ENCODE data around the gene CYP4F11. TPM values are rescaled to one million over a fixed set of nuclear protein-coding genes. Genes with fewer than 3 reads are reported as not detected.
"Not testable (repeated sequence)": the region's sequence is repeated elsewhere in the genome, so short reads cannot be mapped to it uniquely, and the experiment has no call there.

Gene CYP4F11, protein sequence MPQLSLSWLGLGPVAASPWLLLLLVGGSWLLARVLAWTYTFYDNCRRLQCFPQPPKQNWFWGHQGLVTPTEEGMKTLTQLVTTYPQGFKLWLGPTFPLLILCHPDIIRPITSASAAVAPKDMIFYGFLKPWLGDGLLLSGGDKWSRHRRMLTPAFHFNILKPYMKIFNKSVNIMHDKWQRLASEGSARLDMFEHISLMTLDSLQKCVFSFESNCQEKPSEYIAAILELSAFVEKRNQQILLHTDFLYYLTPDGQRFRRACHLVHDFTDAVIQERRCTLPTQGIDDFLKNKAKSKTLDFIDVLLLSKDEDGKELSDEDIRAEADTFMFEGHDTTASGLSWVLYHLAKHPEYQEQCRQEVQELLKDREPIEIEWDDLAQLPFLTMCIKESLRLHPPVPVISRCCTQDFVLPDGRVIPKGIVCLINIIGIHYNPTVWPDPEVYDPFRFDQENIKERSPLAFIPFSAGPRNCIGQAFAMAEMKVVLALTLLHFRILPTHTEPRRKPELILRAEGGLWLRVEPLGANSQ
- polyA plus RNA-seq (2013, experiment 1 of 2) = not detected
- polyA plus RNA-seq (2013, experiment 2 of 2) = not detected

DNA sequence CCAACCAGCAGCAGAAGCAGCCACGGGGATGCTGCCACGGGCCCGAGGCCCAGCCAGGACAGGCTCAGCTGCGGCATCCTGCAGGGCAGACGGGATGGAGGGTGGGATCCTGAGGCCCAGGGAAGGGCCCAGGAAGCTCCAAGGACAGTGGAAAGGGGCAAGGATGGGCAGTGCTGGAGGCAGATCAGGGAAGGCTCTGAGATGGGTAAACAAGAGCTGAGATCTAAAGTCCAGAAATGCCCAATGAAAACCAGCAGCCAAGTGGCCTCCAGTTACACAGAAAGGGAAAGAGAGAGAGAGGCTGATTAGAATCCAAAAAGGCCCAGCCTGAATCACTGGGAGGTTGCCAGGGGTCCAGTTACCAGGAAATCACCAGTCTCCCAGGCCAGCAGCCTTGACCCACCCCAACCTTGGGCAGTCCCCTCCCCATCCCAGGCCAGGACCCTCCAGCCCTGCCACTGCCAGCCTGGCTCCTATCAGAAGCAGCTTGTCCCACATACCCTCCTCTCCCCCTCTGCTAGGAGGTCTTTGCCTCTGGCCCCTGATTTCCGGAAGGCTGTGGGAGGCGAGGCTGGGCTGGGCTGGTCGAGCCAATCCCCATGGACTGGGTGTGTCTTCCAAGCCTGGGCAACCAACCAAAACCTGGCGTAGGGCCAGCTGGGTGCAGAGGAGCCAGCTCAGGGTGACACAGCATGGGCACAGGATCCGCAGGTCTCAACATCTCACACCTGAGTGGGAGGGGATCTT is at the start of gene CYP4F11:
Gene CYP4F11 (minus strand): TSS at position 198 of the 747 bp plus-strand sequence. CDS start 121 bp downstream, at position 77.
- WGBS, 2 experiments (ENCODE audit: insufficient coverage in 2 of 2) = 61 to 64% methylated on average over 7 to 9 of the region's 10 CpGs
- H3K4me3 ChIP-seq (ENCODE audit: extremely low read depth, insufficient read depth, low read length, poor library complexity, severe bottlenecking) = no peak within 1 kb of the TSS
- H3K36me3 ChIP-seq (ENCODE audit: control insufficient read depth, insufficient read depth, low read length) = no peaks in the 10 kb centered on the region
- H3K9me3 ChIP-seq (ENCODE audit: control insufficient read depth, low read length) = peaks cover 69% of the 10 kb centered on the region
- H3K27ac ChIP-seq (ENCODE audit: low read depth, low read length, severe bottlenecking) = no peak within 1 kb of the TSS
- no peaks in the 10 kb centered on the region for H3K4me1 ChIP-seq (ENCODE audit: control insufficient read depth, insufficient read depth, low read length, poor library complexity, severe bottlenecking)

DNA sequence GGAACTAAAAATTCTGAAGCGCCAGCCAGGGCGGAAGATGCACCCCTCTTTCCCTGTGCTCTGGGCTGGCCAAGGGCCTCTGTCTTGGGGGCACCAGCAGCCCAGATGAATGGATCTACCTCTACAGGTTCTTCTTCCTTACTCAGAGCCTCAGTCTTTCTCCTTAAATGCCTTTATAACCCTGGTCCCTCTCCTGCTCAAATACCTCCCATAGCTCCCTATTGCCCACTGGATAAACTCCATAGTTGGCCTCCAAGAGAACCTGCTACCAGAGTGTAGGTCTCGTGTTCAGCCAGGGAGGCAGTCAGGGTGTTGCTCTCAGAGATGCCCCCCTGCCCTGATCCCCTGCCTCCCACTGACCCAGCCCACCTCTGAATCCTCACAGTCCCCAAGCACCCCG is 45.0 kb upstream of the CYP4F11 start:
- WGBS, 2 experiments (ENCODE audit: insufficient coverage in 2 of 2) = 60 to 66% methylated on average over 3 of the region's 4 CpGs
- H3K4me3 ChIP-seq (ENCODE audit: extremely low read depth, insufficient read depth, low read length, poor library complexity, severe bottlenecking) = no peak overlapping the region
- no peak overlapping the region for H3K27ac ChIP-seq (ENCODE audit: low read depth, low read length, severe bottlenecking)
- H3K36me3 ChIP-seq (ENCODE audit: control insufficient read depth, insufficient read depth, low read length) = no peaks in the 10 kb centered on the region
- peaks cover 46% of the 10 kb centered on the region for H3K9me3 ChIP-seq (ENCODE audit: control insufficient read depth, low read length)
- H3K4me1 ChIP-seq (ENCODE audit: control insufficient read depth, insufficient read depth, low read length, poor library complexity, severe bottlenecking) = no peaks in the 10 kb centered on the region

DNA sequence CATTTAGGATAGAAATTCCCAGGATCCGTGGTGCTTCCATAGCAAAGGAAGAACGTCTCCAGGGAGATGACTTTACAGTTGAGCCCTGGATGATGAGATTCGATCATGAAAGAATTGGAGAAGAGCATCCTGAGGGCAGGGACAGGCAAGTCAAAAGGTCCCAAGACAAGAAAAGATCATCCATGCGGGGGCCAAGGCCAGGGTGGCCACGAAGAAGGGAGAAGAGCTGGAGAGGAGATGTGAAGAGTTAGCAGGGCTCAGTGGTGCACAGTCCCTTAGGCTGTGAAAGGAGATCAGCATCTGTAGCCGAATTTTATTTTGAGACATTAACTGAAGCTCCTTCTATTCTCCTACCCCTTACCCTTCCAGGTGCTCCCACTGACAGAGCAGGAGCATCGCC is 43.4 kb upstream of the CYP4F11 start:
- H3K27ac ChIP-seq (ENCODE audit: low read depth, low read length, severe bottlenecking) = no peak overlapping the region
- H3K4me3 ChIP-seq (ENCODE audit: extremely low read depth, insufficient read depth, low read length, poor library complexity, severe bottlenecking) = no peak overlapping the region
- H3K9me3 ChIP-seq (ENCODE audit: control insufficient read depth, low read length) = peaks cover 43% of the 10 kb centered on the region
- H3K4me1 ChIP-seq (ENCODE audit: control insufficient read depth, insufficient read depth, low read length, poor library complexity, severe bottlenecking) = no peaks in the 10 kb centered on the region
- 35 to 37% methylated on average over 6 of the region's 7 CpGs for WGBS, 2 experiments (ENCODE audit: insufficient coverage in 2 of 2)
- no peaks in the 10 kb centered on the region for H3K36me3 ChIP-seq (ENCODE audit: control insufficient read depth, insufficient read depth, low read length)

DNA sequence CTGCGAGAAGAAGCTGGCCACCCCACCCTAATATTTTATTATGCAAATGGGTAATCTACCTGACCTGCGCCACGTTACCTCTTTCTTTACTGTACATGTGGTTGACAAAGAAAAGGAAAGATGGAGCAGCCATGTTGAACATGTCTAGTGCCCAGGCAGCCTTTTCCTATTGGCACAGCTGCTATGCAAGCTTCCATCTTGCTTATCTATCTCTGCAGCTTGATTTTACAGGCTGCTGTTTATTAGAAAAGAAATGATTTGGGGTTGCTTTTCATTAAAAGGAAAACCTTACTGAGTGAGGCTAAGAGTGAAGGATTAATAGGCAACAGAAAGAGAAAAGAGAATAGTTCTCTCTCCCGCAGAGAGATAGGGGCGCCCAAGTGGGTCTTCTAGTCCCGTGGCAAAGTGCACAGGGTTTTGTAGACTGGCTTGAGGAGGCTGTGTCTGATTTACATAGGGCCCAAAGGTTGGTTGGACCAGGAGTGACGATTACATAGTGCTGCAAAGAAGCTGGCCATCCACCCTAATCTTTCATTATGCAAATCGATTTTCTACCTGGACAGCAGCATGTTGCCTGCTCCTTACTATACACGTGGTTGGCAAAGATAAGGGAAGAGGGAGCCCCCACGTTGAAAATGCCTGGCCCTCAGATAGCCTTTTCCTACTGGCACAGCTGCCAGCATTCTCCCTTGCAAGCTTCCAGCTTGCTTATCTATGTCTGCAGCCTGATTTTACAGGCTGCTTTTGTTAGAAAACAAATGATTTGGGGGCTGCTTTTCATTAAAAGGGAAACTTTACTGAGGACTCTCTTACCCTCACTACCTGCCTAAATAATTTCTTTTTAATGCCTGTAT is 42.7 kb upstream of the CYP4F11 start:
- no peak overlapping the region for H3K27ac ChIP-seq (ENCODE audit: low read depth, low read length, severe bottlenecking)
- WGBS, 2 experiments (ENCODE audit: insufficient coverage in 2 of 2) = 9 to 33% methylated on average over 5 to 8 of the region's 10 CpGs

DNA sequence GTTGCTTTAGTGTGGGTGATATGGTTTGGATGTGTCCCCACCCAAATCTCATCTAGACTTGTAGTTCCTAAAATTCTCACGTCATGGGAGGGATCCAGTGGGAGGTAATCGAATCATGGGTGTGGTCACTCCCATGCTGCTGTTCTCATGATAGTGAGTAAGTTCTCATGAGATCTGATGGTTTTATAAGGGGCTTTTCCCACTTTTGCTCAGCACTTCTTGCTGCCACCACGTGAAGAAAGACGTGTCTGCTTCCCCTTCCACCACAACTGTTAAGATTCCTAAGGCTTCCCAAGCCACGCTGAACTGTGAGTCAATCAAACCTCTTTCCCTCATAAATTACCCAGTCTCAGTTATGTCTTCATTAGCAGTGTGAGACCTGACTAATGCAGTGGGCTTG is 40.5 kb upstream of the CYP4F11 start:
- H3K36me3 ChIP-seq (ENCODE audit: control insufficient read depth, insufficient read depth, low read length) = no peaks in the 10 kb centered on the region
- 33 to 38% methylated on average over 2 to 3 of the region's 5 CpGs for WGBS, 2 experiments (ENCODE audit: insufficient coverage in 2 of 2)
- no peak overlapping the region for H3K27ac ChIP-seq (ENCODE audit: low read depth, low read length, severe bottlenecking)

More for the DNA sequence above, 42.7 kb upstream of the CYP4F11 start:
- Histone ChIP-seq H3K9me3 (ENCODE audit: control insufficient read depth, low read length) (peaks cover 43% of the 10 kb centered on the region), H3K4me1 (ENCODE audit: control insufficient read depth, insufficient read depth, low read length, poor library complexity, severe bottlenecking) (no peaks in the 10 kb centered on the region), H3K36me3 (ENCODE audit: control insufficient read depth, insufficient read depth, low read length) (no peaks in the 10 kb centered on the region), H3K4me3 (ENCODE audit: extremely low read depth, insufficient read depth, low read length, poor library complexity, severe bottlenecking) (no peak overlapping the region)

DNA sequence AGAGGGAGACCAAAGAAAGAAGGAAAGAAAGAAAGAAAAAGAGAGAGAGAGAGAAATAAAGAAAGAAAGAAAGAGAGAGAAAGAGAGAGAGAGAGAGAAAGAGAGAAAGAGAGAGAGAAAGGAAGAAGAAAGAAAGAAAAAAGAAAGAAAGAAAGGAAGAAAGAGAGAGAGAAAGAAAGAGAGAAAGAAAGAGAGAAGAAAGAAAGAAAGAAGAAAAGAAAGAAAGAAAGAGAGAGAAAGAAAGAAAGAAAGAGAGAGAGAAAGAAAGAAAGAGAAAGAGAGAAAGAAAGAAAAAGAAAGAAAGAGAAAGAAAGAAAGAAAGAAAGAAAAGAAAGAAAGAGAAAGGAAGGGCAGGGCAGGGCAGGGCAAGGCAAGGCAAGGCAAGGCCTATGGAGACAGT is 37.7 kb upstream of the CYP4F11 start:
- not testable (repeated sequence) for H3K4me3 ChIP-seq (ENCODE audit: extremely low read depth, insufficient read depth, low read length, poor library complexity, severe bottlenecking); H3K36me3 ChIP-seq (ENCODE audit: control insufficient read depth, insufficient read depth, low read length)

More for the DNA sequence above, 40.5 kb upstream of the CYP4F11 start:
- Histone ChIP-seq H3K4me1 (ENCODE audit: control insufficient read depth, insufficient read depth, low read length, poor library complexity, severe bottlenecking) (no peaks in the 10 kb centered on the region), H3K9me3 (ENCODE audit: control insufficient read depth, low read length) (peaks cover 32% of the 10 kb centered on the region), H3K4me3 (ENCODE audit: extremely low read depth, insufficient read depth, low read length, poor library complexity, severe bottlenecking) (no peak overlapping the region)

DNA sequence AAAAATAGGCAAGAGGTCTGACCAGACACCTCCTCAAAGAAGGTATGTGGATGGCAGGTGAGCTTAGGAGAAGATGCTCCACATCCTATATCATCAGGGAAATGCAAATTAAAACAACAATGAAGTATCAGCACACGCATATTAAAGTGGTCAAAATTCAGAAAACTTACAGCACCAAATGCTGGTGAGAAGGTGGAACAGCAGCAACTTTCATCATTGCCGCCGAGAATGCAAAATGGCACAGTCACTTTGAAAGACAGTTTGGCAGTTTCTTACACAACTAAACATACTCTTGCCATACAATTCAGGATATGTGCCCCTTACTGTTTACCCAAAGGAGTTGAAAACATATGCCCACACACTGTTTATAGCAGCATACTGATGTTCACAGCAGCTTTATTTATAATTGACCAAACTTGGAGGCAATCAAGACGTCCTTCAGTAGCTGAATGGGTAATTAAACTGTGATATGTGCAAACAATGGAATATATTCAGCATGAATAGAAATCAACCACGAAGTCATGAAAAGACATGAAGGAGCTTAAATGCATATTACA is 37.0 kb upstream of the CYP4F11 start:
- Histone ChIP-seq H3K4me1 (ENCODE audit: control insufficient read depth, insufficient read depth, low read length, poor library complexity, severe bottlenecking) (no peaks in the 10 kb centered on the region), H3K36me3 (ENCODE audit: control insufficient read depth, insufficient read depth, low read length) (no peaks in the 10 kb centered on the region), H3K4me3 (ENCODE audit: extremely low read depth, insufficient read depth, low read length, poor library complexity, severe bottlenecking) (no peak overlapping the region), H3K9me3 (ENCODE audit: control insufficient read depth, low read length) (peaks cover 19% of the 10 kb centered on the region), H3K27ac (ENCODE audit: low read depth, low read length, severe bottlenecking) (no peak overlapping the region)
- WGBS, 2 experiments (ENCODE audit: insufficient coverage in 2 of 2) = 64 to 90% methylated on average over 2 to 3 of the region's 5 CpGs

More for the DNA sequence above, 37.7 kb upstream of the CYP4F11 start:
- peaks cover 19% of the 10 kb centered on the region for H3K9me3 ChIP-seq (ENCODE audit: control insufficient read depth, low read length)
- H3K4me1 ChIP-seq (ENCODE audit: control insufficient read depth, insufficient read depth, low read length, poor library complexity, severe bottlenecking); H3K27ac ChIP-seq (ENCODE audit: low read depth, low read length, severe bottlenecking): not testable (repeated sequence)

DNA sequence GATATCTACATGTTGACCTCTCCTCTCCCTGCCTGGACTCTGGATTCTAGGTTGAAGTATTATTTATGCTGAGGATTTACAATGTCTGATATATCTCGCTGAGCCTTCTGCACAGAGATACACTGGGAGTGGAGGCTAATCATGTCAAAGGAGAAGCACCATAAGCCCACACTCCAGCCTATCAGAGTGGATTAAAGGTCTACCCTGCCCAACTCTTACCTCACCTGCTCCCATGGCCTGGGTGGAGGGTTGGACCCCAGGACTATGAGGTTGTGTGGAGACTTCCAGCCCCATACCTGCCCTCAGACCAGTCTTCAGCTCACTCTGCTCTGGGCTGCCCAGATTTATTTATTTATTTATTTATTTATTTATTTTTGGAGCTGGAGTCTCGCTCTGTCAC is 29.9 kb upstream of the CYP4F11 start:
- no peak overlapping the region for H3K27ac ChIP-seq (ENCODE audit: low read depth, low read length, severe bottlenecking)
- WGBS, 2 experiments (ENCODE audit: insufficient coverage in 2 of 2) = 40 to 50% methylated on average over 1 of the region's 2 CpGs
- H3K36me3 ChIP-seq (ENCODE audit: control insufficient read depth, insufficient read depth, low read length) = no peaks in the 10 kb centered on the region
- H3K4me3 ChIP-seq (ENCODE audit: extremely low read depth, insufficient read depth, low read length, poor library complexity, severe bottlenecking) = no peak overlapping the region
- peaks cover 35% of the 10 kb centered on the region for H3K9me3 ChIP-seq (ENCODE audit: control insufficient read depth, low read length)
- no peaks in the 10 kb centered on the region for H3K4me1 ChIP-seq (ENCODE audit: control insufficient read depth, insufficient read depth, low read length, poor library complexity, severe bottlenecking)

DNA sequence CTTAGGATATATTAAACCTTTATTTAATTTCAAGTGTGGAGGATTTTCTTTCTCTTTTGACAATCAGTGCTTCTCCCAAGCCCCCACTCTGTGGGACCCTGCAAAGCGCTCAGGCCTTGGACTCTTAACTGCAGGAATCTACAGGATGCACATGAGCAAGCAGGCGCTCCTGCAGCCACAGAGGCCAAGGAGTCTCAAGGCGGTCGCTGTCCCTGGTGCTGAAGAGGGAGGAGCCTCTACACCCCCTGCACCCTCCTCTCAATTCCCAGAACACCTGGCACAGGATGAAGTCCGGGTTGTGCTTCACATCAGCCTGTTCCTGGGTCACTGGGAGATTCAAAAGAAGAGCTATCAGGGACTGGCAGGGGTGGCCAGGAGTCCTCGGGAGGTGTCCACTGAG is 28.0 kb upstream of the CYP4F11 start:
- WGBS, 2 experiments (ENCODE audit: insufficient coverage in 2 of 2) = 66 to 81% methylated on average over 3 to 4 of the region's 6 CpGs
- H3K27ac ChIP-seq (ENCODE audit: low read depth, low read length, severe bottlenecking) = no peak overlapping the region
- H3K9me3 ChIP-seq (ENCODE audit: control insufficient read depth, low read length) = peaks cover 43% of the 10 kb centered on the region
- no peaks in the 10 kb centered on the region for H3K4me1 ChIP-seq (ENCODE audit: control insufficient read depth, insufficient read depth, low read length, poor library complexity, severe bottlenecking)
- no peak overlapping the region for H3K4me3 ChIP-seq (ENCODE audit: extremely low read depth, insufficient read depth, low read length, poor library complexity, severe bottlenecking)
- no peaks in the 10 kb centered on the region for H3K36me3 ChIP-seq (ENCODE audit: control insufficient read depth, insufficient read depth, low read length)

DNA sequence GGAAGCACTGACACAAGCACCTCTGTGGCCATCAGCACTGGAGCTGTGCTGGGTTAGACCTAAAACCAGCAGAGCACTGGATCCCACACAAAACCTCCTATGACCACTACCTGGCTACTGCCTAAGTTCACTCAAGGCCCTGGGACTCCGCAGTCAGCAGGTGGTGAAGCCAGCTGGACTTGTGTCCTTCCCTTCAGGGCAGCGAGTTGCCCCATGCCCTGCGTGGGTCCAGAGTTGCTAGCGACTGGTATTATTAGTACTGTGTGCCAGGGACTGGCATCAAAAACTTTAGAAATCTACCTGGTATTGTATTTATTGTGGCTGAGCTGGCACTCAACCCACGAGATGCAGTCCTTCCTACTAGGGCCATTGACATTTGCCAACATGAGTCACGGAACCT is 20.5 kb upstream of the CYP4F11 start:
- H3K9me3 ChIP-seq (ENCODE audit: control insufficient read depth, low read length) = peaks cover 25% of the 10 kb centered on the region
- no peak overlapping the region for H3K4me3 ChIP-seq (ENCODE audit: extremely low read depth, insufficient read depth, low read length, poor library complexity, severe bottlenecking)
- WGBS, 2 experiments (ENCODE audit: insufficient coverage in 2 of 2) = 73 to 86% methylated on average over 2 to 4 of the region's 6 CpGs
- no peak overlapping the region for H3K27ac ChIP-seq (ENCODE audit: low read depth, low read length, severe bottlenecking)
- no peaks in the 10 kb centered on the region for H3K4me1 ChIP-seq (ENCODE audit: control insufficient read depth, insufficient read depth, low read length, poor library complexity, severe bottlenecking)
- no peaks in the 10 kb centered on the region for H3K36me3 ChIP-seq (ENCODE audit: control insufficient read depth, insufficient read depth, low read length)
